ENCODE results near the gene BAG3.

- no peak for TF ChIP-seq POLR2A (IDR thresholded peaks at IDR 0.05; ENCODE audit: low read depth, low read length)
- TF ChIP-seq CTCF (conservative IDR thresholded peaks at IDR 0.05; ENCODE audit: low read depth, low read length): no peak
- no peak for TF ChIP-seq MAZ (IDR thresholded peaks at IDR 0.05; ENCODE audit: borderline replicate concordance, low read depth, low read length)
- TF ChIP-seq CHD1 (IDR thresholded peaks at IDR 0.05; ENCODE audit: low read depth, low read length): no peak
- TF ChIP-seq RAD21 (IDR thresholded peaks at IDR 0.05; ENCODE audit: low read length): no peak
- TF ChIP-seq, protein P1, sequence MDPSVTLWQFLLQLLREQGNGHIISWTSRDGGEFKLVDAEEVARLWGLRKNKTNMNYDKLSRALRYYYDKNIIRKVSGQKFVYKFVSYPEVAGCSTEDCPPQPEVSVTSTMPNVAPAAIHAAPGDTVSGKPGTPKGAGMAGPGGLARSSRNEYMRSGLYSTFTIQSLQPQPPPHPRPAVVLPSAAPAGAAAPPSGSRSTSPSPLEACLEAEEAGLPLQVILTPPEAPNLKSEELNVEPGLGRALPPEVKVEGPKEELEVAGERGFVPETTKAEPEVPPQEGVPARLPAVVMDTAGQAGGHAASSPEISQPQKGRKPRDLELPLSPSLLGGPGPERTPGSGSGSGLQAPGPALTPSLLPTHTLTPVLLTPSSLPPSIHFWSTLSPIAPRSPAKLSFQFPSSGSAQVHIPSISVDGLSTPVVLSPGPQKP (IDR thresholded peaks at IDR 0.05; ENCODE audit: borderline replicate concordance, low read depth, low read length): no peak
- TF ChIP-seq, protein P2, sequence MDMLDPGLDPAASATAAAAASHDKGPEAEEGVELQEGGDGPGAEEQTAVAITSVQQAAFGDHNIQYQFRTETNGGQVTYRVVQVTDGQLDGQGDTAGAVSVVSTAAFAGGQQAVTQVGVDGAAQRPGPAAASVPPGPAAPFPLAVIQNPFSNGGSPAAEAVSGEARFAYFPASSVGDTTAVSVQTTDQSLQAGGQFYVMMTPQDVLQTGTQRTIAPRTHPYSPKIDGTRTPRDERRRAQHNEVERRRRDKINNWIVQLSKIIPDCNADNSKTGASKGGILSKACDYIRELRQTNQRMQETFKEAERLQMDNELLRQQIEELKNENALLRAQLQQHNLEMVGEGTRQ (IDR thresholded peaks at IDR 0.05; ENCODE audit: low read depth, low read length): no peak
- TF ChIP-seq BHLHE40 (IDR thresholded peaks at IDR 0.05; ENCODE audit: low read depth, low read length): no peak
- no peak for TF ChIP-seq RFX5 (IDR thresholded peaks at IDR 0.05; ENCODE audit: low read depth, low read length)
- TF ChIP-seq SMC3 (IDR thresholded peaks at IDR 0.05; ENCODE audit: low read depth, low read length): no peak
- TF ChIP-seq NFE2L2 (IDR thresholded peaks at IDR 0.05; ENCODE audit: low read depth, low read length): no peak
- TF ChIP-seq MXI1 (IDR thresholded peaks at IDR 0.05; ENCODE audit: borderline replicate concordance, low read depth, low read length): no peak
- TF ChIP-seq CEBPB (IDR thresholded peaks at IDR 0.05; ENCODE audit: low read depth, low read length): no peak
- no peak for TF ChIP-seq FOS (IDR thresholded peaks at IDR 0.05; ENCODE audit: low read depth, low read length)
Observed at GRCh38 chr10:119700321-119700954, 49.3 kb downstream of the BAG3 start.
